Measurements from ENCODE around the gene GOLGA2.
A peak's percentile ranks its signal among the peaks of the same experiment; 100 is the strongest.
"Not testable (repeated sequence)": the region's sequence is repeated elsewhere in the genome, so short reads cannot be mapped to it uniquely, and the experiment has no call there.

Gene GOLGA2

DNA sequence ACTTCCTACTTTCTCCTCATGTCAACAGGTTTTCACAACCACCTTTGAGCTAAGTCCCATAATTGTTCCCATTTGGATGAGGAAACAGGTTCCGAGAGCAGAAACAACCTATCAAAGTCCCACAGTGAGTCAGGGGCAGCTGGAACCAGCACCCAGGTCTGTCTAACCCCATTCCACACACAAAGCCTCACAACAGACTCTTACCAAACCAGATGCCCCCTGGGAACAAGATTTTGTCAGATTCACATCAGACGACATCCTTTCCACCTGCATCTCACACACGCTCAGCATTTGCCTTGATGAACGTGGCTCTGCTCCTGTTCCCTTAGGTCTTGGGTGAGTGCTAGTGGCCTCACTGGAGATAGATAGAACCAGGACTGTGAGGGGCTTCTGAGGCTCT, 17.3 kb upstream of the GOLGA2 start:
- DNase-seq: no peak

DNA sequence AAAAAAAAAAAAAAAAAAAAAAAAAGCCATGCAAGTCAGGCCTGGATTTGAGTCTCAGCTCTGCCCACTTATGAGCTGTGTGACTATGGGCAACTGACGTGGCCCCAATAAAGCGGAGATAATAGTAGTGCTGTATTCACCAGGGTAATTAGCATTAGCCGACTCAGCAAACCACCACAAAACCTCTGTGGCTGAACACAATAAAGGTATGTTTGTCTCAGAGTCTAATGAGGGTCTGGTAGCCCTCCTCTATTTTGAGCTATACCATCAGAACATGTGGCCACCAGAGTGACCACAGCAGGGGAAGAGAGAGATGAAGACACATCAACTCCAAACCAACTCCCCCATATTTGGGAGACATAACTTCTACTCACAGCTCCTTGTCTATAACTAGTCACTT, 16.2 kb upstream of the GOLGA2 start:
- DNase-seq: no peak

DNA sequence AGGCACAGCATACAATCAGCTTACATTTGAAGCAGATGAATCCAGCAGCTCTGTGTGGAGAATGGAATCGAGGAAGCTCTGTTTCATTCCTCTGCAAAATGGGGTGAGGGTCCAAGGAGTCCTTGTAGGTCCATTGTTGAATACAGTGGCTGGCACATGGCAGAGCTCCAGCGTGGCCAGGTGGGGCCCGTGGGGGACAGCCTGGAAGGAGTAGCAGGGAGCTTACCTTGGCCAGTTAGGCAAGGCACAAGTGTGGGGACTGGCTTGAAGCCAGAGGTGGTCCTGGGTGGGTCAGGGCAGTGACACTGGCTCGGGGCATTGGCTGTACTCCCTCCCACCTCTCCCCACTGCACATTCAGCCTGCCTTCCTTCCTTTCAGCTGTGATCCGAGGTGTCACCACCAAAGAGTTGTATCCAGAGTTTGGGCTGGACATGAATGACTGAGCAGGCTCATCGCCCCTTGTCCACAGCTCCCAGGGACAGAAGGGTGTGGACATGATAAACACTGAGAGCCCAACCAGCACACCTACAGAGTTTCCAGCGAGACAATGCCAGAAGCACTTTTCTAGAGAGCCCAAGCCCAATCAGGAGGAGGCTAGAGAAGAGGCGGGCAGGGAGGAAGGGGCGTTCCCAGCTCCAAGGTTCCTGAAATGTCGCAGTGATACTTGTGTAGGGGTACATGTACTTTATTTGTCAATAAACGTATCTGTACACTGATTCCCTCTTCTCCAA, 12.6 kb upstream of the GOLGA2 start:
- no peak for DNase-seq

DNA sequence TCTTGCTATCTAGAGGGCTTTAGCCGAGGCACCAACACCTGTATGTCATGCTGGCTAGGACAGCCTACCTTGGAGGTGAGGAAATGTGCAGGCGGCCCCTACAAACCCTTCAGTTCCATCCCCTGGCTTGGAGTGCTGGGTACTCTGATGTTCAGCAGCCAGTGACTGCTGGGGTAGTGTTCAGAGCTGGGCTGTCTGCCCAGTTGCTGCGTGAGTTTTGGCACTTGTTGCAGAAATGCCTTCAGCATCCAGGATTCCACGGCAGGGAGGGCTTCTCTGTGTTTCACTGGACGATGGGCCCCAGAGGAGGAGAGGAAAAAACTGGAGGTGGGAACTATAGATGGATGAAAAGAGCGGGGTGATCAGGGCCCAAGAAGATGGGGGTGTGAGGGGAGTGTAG, 10.6 kb upstream of the GOLGA2 start:
- DNase-seq: no peak

GRCh38 chr9:128285033-128285784, 9.4 kb upstream of the GOLGA2 start:
- DNase-seq: no peak

DNA sequence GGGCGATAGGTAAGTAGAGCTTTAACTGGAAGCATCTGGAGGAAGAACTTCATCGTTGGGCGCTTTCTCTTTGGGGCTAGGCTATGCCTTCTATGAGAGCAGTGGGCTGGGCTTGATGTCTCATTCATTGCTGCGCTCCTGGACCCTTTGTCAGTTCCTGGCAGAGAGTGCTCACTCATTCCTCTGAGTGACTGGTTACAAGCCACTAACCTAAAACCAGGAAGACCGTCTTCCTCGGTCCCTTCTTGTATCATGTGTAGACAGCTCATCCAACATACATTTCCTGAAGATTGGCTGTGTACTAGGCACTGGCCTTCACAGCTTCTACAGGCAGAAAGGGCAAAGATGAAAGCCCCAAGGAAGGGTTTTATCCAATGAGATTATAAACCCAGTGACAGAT, 6.7 kb upstream of the GOLGA2 start:
- no peak for DNase-seq

- no peak for DNase-seq
These were observed 4.3 kb upstream of the GOLGA2 start for GRCh38 chr9:128280084-128280622.

GRCh38 chr9:128279088-128280073, 3.6 kb upstream of the GOLGA2 start:
- not testable (repeated sequence) for DNase-seq

GRCh38 chr9:128276574-128277270, 915 bp upstream of the GOLGA2 start:
- no peak for DNase-seq

GRCh38 chr9:128276008-128276573, 284 bp upstream of the GOLGA2 start, which contains the start of gene SWI5:
TSS of gene SWI5 (plus strand) at chr9:128276276.
- peak; percentile 99 to 100 for DNase-seq

DNA sequence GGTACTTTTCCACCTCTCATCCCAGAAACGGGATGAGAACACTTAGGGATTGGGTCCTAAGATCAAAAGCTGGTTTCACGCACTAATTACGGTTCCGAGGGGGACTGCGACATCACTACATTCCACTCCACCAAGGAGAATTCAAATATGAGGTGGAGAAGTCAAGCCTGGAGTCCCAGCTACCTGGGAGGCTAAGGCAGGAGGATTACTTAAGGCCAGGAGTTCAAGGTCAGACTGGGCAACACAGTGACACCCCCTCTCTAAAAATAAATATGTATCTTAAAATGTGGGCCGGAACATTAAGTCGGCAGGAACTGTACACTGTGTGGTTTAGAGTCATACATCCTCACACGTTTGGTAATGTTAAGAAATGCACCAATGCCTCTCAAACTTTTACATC, 1.6 kb downstream of the GOLGA2 start:
- DNase-seq: no peak

GRCh38 chr9:128271512-128271911, 4.3 kb downstream of the GOLGA2 start:
- DNase-seq: no peak

DNA sequence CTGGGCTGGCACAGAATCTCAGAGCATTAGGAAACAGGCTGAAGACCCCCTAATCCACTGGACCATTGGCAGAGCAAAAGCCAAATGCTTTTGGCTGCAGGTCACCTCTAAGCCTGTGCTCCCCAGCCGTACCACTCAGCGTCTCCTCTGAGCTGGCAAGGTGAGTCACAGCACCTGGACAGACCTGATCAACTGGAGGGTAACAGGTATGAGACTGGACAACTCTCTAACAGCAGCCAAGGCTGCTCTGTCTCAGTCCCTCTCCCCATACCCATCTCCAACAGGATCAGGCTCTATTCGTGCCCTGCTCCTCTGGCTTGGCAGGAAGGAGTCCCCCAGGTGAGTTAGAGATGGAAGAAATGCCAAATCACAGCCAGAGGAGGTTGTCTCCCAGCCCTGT, 4.7 kb downstream of the GOLGA2 start:
- no peak for DNase-seq

DNA sequence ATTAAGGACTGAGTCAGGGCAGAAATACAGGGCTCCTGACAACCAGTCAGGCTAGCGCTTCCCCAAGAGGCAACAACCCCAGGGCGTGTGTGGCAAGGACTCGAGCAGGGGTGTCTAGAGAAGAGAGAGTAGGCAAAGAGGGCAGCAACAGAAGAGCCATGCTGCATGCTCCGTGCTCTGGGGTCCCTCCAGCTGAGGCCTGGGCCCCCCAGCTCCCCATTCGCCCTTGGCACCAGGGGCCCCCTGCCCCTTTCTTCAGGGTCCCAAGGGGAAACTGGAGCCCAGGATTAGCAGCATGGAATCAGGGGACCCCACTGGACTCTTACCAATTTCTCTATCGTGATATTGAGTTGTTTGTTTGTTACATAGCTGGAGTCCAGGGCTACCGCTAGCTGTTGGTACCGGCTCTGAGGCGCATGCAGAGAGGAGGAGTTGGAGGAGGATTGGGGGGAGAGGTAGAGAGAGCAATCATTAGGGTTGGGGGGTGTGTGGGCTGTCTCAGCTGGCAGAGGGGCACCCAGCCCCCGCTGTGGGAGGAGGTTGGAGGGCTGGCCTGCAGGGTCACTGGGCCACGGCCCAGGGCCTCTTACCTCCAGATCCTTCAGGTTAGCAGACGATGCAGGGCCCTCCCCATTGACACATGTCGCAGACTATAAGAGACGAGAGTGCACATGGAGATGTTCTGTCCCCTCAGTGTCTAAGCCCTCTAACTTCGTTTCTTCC, 8.8 kb downstream of the GOLGA2 start:
- DNase-seq: no peak

DNA sequence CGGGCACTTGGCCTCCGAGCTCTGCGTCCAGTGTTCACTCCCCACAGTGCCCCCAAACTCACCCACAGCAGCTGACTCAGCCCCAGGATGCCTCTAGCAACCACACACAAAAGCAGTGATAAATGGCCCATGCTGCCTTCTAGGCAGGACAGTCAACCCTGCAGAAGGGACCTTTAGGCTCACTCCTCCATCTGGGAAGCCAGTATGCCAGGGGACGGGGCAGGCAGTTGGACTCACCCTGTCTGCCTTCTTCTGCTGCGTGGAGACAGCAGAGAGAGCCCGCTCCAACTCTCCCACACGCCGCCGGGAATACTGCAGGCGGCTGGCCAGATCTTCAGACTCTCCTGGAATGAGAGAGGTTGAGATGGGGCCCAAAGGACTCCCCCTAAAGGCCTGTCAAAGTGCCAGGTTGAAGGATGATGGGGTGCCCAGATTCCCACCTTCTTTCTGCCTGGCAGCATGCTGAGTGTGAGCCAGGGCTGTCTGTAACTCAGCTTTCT, 10.4 kb downstream of the GOLGA2 start:
- DNase-seq: no peak

DNA sequence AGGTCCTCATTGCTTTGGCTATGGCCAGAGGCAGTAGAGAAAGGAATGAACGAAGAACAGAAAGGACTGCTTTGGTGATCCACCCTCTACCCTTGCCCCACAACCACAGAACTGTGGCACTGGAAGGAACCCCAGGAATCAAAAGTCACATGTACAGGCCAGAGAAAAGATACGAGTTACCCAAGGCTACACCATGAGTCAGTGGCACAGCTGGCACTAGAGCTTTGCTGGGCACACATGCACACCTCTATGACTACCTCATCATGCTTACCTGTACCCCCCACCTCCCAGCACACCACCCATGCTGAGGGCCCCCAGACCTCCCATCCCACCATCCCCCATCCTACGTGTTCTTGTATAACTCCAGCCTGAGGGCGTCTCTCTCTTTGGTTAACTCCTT, 13.1 kb downstream of the GOLGA2 start:
- no peak for DNase-seq

- DNase-seq: no peak
These were observed 15.5 kb downstream of the GOLGA2 start for GRCh38 chr9:128260340-128260739.

GRCh38 chr9:128259156-128259555, 16.7 kb downstream of the GOLGA2 start:
- DNase-seq: no peak

GRCh38 chr9:128258326-128258725, 17.5 kb downstream of the GOLGA2 start:
- no peak for DNase-seq

GRCh38 chr9:128257907-128258306, 17.9 kb downstream of the GOLGA2 start:
- no peak for DNase-seq
